Measurements from ENCODE around the gene KLHL8.

GRCh38 chr4:87152310-87153041 lies 67.9 kb downstream of the KLHL8 start:
- TF ChIP-seq ZNF70 (CRISPR knock-in tag; IDR thresholded peaks at IDR 0.05) (no peak), TSHZ2 (CRISPR knock-in tag; IDR thresholded peaks at IDR 0.05) (no peak), CREB5 (CRISPR knock-in tag; IDR thresholded peaks at IDR 0.05; ENCODE audit: low read depth) (no peak), ARNTL (CRISPR knock-in tag; IDR thresholded peaks at IDR 0.05; ENCODE audit: borderline replicate concordance, low read depth) (no peak), TCF4 (CRISPR knock-in tag; IDR thresholded peaks at IDR 0.05; ENCODE audit: borderline replicate concordance) (no peak), CSDC2 (CRISPR knock-in tag; IDR thresholded peaks at IDR 0.05) (no peak), ZFP30 (CRISPR knock-in tag; IDR thresholded peaks at IDR 0.05) (no peak), POU6F1 (CRISPR knock-in tag; IDR thresholded peaks at IDR 0.05; ENCODE audit: borderline replicate concordance, low read depth) (no peak), PPARA (CRISPR knock-in tag; IDR thresholded peaks at IDR 0.05; ENCODE audit: borderline replicate concordance) (no peak), CSRNP3 (CRISPR knock-in tag; IDR thresholded peaks at IDR 0.05) (no peak), RARB (CRISPR knock-in tag; IDR thresholded peaks at IDR 0.05) (no peak), GLIS3 (CRISPR knock-in tag; IDR thresholded peaks at IDR 0.05) (no peak)
